ENCODE data around the gene SRD5A1. TPM values are rescaled to one million over a fixed set of nuclear protein-coding genes. Genes with fewer than 3 reads are reported as not detected.

The SRD5A1 gene
- total and polyA plus RNA-seq, 8 donors, result 10.0 to 14.5 (median 12.5) TPM

DNA sequence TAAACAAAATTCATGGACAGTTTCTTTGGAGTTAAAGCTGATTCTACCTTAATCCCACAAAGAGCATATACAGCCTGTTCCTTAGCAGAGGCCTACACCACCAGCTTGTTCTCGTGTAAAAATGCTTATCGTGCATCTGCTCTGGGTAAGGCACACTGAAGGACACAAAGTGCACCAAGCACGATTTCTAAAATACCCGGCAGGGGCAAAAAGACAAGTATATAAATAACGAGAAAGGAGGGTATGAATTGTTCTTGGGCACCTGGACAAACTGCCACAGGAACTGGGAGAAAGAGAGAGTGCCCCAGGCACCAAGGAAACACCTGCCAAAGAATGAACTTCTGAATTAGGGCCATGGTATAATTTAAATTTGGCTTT is 25.7 kb upstream of the SRD5A1 start:
- ATAC-seq (no peak), DNase-seq (no peak)
- no peaks in the 10 kb centered on the region for H3K4me1 ChIP-seq
- H3K36me3 ChIP-seq, result peaks cover 4 to 100% of the 10 kb centered on the region in 2 donors
- no peak overlapping the region for H3K4me3 ChIP-seq
- intact Hi-C loops (cut with DNase I), result no loop called here
- no peak overlapping the region for H3K27ac ChIP-seq
- H3K9me3 ChIP-seq, result no peaks in the 10 kb centered on the region
- TF ChIP-seq, protein P1, sequence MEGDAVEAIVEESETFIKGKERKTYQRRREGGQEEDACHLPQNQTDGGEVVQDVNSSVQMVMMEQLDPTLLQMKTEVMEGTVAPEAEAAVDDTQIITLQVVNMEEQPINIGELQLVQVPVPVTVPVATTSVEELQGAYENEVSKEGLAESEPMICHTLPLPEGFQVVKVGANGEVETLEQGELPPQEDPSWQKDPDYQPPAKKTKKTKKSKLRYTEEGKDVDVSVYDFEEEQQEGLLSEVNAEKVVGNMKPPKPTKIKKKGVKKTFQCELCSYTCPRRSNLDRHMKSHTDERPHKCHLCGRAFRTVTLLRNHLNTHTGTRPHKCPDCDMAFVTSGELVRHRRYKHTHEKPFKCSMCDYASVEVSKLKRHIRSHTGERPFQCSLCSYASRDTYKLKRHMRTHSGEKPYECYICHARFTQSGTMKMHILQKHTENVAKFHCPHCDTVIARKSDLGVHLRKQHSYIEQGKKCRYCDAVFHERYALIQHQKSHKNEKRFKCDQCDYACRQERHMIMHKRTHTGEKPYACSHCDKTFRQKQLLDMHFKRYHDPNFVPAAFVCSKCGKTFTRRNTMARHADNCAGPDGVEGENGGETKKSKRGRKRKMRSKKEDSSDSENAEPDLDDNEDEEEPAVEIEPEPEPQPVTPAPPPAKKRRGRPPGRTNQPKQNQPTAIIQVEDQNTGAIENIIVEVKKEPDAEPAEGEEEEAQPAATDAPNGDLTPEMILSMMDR (IDR thresholded peaks at IDR 0.05), result no peak
- no peaks in the 10 kb centered on the region for H3K27me3 ChIP-seq

DNA sequence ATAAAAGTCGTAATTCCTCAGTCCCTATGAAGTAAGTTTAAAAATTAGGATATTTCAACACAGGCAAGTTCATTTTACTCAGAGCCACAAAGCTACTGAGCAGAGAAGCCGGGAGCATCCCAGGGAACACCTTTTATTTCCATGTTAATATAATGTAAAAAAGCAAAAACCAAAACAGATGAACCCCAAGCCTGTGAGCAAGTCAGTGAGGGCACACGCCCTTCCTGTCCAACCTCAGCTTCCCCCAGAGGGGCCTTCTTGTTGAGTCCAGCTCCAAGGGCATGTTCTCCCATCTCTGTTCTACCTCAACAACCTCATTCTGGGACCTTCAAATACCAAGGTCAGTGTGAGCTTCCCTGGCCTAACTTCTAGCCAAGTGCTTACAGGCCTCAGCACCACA is 25.2 kb upstream of the SRD5A1 start:
- H3K4me1 ChIP-seq, result no peaks in the 10 kb centered on the region
- H3K27ac ChIP-seq, result no peak overlapping the region
- DNase-seq (no peak), ATAC-seq (no peak)
- TF ChIP-seq, protein P1 (IDR thresholded peaks at IDR 0.05), result no peak
- H3K4me3 ChIP-seq, result no peak overlapping the region
- intact Hi-C loops (cut with DNase I), result no loop called here
- no peaks in the 10 kb centered on the region for H3K27me3 ChIP-seq
- peaks cover 4 to 100% of the 10 kb centered on the region in 2 donors for H3K36me3 ChIP-seq
- H3K9me3 ChIP-seq, result no peaks in the 10 kb centered on the region

DNA sequence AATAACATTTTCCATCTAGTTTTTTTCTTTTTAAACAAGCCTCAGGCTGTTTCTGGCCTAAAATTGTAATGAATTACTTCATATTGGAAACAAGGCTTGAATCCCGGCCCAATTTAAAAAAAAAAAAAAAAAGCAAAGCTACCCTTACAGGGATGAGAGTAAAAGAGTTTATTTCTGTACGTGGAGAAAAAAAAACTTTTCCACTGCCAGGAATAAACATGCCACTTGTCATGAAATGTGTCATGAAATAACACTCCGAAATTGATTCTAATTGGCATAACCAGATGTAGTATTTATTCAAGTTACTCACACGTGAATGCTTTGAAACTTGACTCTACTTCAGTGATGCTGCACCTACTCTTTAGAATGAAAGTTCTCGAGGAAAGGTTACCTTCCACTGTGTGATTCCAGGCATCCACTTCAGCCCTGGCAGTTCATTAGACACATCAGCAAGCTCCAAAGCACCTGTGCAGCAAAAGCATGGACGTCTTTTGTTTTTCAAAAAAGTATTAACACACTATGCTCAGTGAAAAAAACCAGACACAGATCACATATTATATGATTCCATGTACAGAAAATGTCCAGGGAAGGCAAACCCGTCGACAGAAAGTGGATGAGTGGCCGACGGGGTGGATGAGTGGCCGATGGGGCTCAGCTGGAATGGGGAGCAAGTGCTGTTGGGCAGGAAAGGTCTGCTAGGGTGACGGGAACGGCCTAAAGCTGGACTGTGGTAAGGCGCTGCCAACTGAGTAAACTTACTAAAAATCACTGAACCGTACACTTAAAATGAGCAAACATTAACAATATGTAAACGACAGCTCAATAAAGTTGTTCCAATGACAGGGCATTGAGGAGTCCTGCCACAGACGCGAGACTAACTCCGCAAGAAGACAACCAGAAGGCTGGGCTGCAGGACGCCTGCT is 21.6 kb upstream of the SRD5A1 start:
- DNase-seq (no peak), ATAC-seq (no peak)

DNA sequence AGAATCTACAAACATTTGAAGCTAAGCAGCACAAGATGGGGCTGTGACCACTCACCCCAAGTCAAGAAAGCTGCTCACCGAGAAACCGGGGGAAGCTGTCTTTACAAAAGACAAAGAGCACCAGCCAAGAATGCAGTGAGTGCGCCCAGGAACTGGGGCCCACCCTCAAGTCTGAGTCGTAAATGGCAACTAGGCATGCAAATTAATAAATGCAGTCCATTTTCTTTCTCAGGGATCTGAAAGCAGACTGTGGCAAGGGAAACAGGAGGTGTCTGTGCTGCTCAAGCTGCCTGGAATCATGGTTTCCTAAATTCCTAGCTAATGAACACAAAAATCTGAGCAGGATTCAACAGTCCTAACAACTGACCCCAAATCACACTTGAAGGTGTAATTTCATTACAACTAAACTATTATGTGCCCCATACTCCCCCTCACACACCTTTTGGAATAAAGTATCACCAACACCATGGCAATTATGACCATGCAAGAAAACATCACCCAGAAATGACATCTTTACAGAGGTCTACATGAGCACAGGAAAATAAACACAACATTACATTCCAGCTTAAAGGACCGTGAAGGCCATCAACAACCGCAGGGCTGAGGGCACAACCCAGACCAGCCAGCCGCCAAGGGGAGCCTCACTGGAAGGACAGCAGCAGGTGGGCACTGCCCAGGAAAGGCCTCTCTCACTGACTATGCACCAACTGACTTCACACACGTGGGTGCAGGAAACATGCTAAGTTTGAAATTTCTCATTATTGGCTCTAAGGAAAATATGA is 18.0 kb upstream of the SRD5A1 start:
- TF ChIP-seq, protein P1 (IDR thresholded peaks at IDR 0.05), result no peak
- no peak overlapping the region for H3K27ac ChIP-seq
- no peaks in the 10 kb centered on the region for H3K4me1 ChIP-seq
- H3K36me3 ChIP-seq, result peaks cover 0 to 100% of the 10 kb centered on the region in 2 donors
- no peaks in the 10 kb centered on the region for H3K27me3 ChIP-seq
- intact Hi-C loops (cut with DNase I), result no loop called here
- H3K9me3 ChIP-seq, result no peaks in the 10 kb centered on the region
- DNase-seq (no peak), ATAC-seq (no peak)
- no peak overlapping the region for H3K4me3 ChIP-seq

More for the DNA sequence above, 21.6 kb upstream of the SRD5A1 start:
- Histone ChIP-seq H3K9me3 (no peaks in the 10 kb centered on the region), H3K4me3 (no peak overlapping the region), H3K27me3 (no peaks in the 10 kb centered on the region), H3K27ac (no peak overlapping the region), H3K36me3 (peaks cover 4 to 100% of the 10 kb centered on the region in 2 donors), H3K4me1 (no peaks in the 10 kb centered on the region)
- TF ChIP-seq, protein P1 (IDR thresholded peaks at IDR 0.05), result no peak
- intact Hi-C loops (cut with DNase I), result no loop called here

DNA sequence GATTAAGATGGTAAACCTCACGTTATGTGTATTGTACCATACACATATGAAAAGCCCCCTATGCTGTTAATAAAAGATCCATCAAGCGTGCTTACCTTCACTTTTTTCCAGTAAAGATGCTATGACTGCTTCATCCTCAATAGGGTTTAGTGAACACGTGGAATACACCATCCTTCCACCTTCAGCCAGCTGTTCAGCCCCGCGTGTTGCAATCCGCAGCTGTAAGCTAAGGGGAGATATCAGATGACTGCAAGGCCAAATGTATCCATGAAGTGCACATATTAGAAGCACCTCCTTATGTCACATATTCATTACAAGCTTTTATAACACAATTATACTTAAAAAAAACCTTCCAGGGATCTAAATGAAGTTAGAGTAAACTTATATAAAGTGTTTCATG is 16.6 kb upstream of the SRD5A1 start:
- no peaks in the 10 kb centered on the region for H3K27me3 ChIP-seq
- DNase-seq (no peak), ATAC-seq (no peak)
- intact Hi-C loops (cut with DNase I), result no loop called here
- TF ChIP-seq, protein P1 (IDR thresholded peaks at IDR 0.05), result no peak
- H3K9me3 ChIP-seq, result no peaks in the 10 kb centered on the region
- peaks cover 0 to 100% of the 10 kb centered on the region in 2 donors for H3K36me3 ChIP-seq
- no peaks in the 10 kb centered on the region for H3K4me1 ChIP-seq
- H3K4me3 ChIP-seq, result no peak overlapping the region
- no peak overlapping the region for H3K27ac ChIP-seq
